ENCODE results near the gene HEMGN.
"Not testable (repeated sequence)": the region's sequence is repeated elsewhere in the genome, so short reads cannot be mapped to it uniquely, and the experiment has no call there.

HEMGN gene

DNA sequence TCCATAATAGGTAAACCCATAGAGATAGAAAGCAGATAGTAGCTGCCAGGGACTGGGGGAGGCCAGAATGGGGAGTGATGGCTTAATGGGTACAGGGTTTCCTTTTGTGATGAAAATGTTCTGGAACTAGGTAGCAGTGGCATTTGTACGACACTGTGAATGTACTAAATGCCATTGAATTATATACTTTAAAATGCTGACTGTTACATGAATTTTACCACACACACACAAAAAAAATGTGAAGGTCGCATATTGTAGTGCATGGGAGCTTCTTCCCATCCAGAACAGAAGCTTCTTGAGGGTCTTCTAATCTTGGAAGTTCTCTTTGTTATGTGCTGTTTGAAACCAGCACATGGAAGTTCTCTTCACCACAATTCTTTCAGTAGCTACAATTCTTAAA, 25.3 kb upstream of the HEMGN start:
- no peak for DNase-seq

DNA sequence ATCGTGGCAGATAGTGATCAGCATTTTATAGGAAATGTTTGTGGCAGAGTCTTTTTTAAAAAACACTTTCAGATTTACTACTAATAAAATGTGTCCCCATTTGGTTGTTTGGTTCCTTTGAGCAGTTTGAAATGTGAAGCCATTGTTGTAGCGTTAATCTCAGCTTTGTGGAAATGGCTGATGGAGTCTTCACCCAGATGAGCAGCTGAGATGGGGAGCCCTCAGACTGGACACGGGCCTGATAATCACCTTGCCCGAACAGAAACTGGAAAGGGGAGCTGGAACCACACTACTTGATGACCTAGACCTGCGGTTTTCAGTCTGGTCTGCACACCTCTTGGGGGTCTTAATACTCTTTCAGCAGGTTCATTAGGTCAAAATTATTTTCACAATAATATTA, 24.6 kb upstream of the HEMGN start:
- no peak for DNase-seq

DNA sequence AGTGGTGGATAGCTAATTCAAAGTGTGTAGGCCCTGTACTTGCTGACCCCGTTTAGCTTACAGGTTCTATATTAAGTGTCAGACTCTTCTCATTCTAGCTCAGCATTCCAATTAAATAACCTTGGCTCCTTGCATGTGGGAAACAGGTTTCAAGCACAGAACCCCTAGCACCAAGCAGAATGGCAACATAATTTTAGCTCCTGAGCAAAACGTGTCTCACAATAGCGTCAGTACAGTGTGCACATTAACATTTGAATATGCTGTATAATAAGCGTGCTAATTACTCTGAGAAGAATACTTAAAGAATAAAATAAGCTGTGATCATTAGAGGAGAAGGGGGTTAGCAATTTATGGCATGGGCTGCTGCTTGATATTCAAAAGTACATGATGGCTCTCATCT, 24.2 kb upstream of the HEMGN start:
- no peak for DNase-seq

DNA sequence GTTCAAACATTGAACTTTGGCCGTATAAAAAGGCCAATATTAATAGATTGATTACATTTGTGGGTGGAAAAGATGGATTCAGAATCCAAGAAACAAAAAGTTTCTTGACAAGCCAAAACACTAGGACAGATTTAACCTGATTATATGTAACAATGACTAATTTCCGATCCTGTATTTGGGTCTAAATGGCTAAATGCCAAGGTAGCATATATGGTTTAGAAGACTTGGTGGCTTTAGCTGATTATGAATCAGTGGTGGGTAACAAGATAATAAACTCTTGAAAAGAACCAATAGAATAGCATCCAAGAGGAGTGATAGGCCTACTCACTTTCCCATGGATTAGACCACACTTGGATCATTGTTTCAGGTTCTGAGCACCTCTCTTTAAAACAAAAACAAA, 23.4 kb upstream of the HEMGN start:
- DNase-seq = no peak

DNA sequence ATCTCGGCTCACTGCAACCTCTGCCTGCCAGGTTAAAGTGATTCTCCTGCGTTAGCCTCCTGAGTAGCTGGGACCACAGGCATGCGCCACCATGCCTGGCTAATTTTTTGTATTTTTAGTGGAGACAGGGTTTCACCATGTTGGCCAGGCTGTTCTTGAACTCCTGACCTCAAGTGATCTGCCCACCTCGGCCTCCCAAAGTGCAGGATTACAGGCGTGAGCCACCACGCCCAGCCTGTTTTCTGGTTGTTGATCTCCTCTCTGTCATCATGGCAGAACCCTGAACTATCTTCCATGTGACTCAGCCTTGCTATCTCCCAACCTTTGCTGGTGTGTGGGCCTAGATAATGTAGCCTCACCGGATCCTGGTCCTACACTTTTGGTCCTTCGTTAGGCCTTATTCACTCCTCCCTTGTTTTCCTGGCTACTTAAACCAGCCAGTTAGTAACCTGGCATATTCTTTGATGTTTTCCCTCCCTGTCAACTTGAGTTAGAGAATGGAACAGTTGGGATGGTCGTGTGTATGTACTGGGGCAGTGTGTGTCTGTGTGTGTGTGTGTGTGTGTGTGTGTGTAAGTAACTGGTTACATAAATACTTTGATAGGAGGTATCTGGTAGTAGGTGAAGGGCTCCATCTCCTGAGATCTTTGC, 22.8 kb upstream of the HEMGN start:
- not testable (repeated sequence) for DNase-seq

DNA sequence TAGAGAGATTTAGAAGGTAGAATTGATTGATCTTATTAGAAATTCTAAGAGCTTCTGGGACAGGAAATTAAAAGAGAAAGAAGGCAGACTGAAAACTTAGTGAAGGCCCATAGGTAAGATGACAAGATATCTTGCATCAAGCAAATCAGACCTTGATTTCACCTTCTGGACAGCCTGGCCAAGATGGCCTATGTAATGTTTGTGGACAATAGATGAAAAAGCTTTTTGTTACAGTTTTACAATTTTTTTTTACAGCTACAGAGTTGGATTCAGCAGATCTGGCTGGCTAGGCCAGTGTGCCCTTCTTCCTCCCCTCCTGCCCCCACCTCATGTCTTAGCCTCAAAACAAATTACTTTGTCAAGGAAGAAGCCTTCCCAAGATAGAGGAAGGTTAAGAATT, 21.6 kb upstream of the HEMGN start:
- no peak for DNase-seq

DNA sequence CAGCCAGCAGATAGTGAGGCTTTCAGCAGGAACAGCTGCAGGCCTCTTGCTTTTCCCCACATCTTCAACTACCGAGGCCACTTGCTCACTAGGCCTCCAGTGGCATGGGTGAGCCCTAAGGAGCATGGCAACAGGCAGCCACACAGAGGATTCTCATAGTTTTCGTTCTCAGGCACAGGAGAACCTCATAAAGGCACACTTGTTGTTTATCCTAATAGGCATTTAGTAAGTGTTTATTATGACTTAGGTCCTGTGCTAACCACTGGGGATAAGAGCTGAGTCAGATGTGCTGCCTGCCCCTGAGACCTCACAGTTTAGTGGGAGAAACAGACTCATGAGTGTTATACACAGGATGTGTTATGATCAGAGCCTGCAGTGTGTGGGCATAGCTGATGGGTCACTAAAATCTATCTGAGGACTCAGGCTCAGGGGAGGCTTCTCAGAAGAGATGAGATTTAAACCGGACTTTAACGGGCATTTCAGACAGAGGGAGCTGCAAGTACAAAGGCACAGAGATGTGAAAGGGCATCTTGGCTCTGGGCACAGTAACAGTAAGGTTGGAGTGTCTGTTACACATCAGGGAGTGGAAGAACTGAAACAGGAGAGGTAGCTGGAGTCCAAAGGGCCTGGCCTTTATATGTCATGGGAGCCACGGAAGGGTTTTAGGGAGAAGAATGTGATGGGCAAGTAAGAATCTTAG, 21.0 kb upstream of the HEMGN start:
- no peak for DNase-seq

DNA sequence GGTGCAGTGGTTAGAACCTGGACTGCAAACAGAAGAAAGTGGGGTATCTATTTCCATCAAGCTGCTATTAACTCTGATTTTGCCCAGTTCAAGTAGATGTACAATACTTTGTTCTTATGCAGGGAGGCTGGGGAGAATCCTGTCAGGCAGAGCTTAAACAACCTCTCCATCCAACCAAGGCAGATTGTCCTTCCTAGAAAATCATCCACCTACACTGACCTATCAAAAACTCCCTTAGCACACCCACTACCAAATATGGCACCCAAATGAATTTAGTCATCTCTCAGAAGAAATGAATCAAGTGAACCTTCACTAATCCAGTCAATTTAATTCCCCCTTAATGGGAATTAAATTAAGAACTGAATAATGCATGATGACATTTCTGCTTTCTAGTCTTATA, 18.4 kb upstream of the HEMGN start:
- DNase-seq = no peak

DNA sequence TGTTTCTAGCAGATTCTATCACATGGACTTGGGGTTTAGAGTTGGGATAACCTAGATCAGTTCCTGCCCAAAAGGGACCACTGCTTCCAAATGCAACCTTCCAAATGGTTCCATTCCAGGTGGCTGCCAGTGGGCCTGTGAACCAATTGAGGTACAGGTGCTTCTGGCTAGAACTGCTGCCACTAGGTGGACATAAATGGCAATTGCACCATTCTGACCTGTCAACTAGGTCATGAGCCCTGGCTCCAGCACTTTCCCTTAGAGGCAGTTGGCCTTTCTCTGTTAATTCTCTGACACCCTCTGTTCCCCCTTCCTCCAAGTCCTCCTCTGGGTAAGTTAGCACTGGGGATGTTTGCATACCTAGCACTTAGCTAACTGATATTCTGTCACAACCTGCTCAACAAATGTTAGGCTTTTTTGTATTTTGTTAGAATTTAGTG, 16.6 kb upstream of the HEMGN start:
- DNase-seq = no peak

DNA sequence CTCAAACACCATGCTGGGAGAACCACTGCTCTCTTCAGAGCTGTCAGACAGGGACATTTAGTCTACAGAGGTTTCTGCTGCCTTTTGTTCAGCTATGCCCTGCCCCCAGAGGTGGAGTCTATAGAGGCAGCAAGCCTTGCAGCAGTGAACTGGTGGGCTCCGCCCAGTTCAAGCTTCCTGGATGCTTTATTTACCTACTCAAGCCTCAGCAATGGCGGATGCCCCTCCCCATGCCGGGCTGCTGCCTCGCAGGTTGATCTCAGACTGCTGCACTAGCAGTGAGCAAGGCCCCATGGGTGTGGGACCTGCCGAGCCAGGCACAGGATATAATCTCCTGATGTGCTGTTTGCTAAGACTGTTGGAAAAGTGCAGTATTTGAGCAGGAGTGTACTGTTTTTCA, 12.9 kb upstream of the HEMGN start:
- not testable (repeated sequence) for DNase-seq

DNA sequence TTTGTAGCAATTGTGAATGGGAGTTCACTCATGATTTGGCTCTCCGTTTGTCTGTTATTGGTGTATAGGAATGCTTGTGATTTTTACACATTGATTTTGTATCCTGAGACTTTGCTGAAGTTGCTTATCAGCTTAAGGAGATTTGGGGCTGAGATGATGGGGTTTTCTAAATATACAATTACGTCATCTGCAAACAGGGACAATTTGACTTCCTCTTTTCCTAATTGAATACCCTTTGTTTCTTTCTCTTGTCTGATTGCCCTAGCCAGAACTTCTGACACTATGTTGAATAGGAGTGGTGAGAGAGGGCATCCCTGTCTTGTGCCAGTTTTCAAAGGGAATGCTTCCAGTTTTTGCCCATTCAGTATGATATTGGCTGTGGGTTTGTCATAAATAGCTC, 9.1 kb upstream of the HEMGN start:
- not testable (repeated sequence) for DNase-seq

DNA sequence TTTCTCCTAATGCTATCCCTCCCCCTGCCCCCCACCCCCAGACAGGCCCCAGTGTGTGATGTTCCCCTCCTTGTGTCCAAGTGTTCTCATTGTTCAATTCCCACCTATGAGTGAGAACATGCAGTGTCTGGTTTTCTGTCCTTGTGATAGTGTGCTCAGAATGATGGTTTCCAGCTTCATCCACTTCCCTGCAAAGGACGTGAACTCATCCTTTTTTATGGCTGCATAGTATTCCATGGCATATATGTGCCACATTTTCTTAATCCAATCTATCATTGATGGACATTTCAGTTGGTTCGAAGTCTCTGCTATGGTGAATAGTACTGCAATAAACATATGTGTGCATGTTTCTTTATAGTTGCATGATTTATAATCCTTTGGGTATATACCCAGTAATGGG, 7.5 kb upstream of the HEMGN start:
- not testable (repeated sequence) for DNase-seq

DNA sequence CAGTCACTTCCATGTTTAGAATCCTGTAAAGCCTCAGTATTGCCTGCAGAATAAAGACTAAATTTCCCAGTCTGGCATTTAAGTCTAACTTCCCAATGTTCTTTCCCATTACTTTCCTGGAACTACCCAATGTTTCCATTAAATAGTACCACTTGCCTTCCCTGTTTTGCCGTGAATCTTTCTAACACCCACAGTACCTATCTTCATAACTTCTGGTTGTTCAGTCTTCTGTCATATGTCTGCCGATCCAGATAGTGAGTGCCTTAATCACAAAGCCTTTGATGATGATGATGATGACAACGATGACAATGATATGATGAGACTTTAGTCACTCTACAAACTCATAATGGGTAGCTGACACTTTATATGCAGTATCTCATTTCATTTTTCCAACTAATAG, 6.6 kb upstream of the HEMGN start:
- DNase-seq = no peak

DNA sequence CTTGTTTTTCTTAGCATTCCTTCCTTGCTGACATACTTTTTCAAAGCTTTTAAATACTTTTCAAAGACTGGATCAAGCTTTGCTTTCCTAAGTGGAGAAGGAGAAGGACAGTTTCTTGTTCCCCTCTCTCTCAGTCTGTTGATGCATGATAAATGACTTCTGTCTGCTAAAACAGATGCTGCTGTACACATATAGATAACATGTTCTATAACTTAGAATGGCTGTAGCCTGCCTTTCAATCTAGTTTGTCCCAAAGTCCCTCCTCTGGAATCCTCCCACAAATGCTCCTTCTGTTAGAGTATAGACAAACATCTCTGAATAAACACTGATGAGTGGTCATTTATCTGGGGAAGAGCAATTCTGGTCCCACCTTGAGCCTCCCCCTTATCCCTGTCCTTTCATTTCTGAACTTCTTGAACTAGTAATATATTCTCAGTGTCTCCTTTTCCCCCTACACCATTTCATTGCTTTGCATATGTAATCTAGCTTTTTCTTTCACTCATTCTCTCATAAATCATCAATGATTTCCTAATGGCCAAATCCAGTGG, 5.4 kb upstream of the HEMGN start:
- DNase-seq = no peak

DNA sequence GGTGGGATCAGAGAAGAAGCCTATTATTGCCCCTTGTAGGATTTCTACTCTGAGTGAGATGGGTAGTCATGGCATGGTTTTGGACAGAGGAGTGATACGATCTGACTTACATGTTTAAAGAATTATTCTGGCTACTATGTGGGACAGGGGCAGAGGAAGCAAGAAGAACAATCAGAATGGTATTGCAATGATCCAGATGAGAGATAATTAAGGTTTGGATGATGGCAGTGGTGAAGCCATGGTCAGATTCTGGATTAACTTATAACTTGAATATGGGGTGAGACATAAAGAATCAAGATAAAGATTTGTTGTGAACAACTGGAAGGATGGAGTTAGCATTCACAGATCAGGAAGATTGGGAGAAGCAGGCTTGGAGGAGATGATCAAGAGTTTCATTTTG, 3.4 kb upstream of the HEMGN start:
- no peak for DNase-seq

DNA sequence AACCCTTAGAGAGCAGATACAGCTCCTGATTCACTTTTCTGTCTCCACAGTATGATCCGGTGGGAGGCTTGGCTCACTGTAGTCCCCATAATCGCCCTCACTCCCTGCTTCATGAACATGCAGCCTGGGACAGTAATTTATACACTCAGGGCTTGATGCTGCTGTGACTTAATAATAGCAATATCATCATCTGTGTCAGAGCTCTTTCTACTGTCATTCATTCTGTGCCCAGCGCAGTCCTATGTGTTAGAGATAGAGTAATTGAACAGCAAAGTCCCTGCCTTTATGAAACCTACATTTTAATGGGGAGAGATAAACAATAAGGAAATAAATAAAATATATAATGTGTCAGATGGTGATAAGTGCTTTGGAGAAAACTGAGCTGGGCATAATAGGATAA, 2.8 kb upstream of the HEMGN start:
- no peak for DNase-seq

DNA sequence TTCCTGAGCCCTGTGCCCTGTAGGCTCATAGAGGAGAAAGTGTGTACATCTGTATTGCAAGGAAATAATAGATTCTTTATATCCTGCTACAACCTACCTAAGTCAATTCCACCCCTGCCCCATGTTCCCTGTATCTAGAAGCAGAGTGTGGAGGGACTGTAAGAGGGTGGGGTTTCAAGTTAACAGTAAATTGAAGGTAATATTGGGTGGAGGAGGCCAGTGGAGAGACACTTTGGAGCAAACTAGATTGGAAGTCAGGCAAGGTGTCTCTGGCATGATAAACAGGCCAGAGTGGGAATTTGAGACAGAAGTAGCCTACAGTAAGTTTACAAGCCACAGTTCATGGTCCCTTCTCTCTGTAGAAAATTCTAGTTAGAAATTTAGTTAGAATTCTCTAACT, 2.3 kb upstream of the HEMGN start:
- no peak for DNase-seq

DNA sequence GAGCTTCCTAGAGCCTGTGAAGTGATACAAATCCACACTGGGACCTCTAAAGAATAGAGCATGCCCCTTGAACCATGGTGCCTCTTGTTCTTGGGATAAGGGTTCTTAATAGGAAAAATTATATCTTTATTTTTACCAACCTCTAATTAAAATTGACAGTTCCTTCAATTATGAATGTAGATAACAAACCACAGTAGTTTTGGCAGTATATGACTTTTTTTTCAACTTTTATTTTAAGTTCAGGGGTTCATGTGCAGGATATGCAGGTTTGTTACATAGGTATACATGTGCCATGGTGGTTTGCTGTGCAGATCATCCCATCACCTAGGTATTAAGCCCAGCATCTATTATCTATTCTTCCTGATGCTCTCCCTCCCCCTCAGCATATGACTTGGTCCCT, 974 bp downstream of the HEMGN start:
- no peak for DNase-seq

DNA sequence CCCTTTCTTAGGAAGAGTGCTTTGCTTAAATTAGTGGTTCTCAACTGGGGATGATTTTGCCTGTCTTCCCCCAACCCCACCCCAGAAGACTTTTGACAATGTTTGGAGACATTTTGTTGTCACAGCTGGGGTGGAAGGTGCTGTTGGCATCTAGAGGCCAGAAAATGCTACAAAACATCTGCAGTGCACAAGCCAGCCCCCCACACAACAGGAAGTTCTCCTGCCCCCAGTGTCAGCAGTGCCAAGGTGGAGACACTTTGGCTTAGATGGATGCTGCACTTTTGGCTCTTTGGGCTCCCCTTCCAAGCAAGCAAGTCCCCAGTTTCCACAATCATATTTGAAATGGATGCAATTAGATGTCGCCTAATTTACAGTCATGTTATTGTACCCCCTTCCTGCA, 2.7 kb downstream of the HEMGN start:
- no peak for DNase-seq

DNA sequence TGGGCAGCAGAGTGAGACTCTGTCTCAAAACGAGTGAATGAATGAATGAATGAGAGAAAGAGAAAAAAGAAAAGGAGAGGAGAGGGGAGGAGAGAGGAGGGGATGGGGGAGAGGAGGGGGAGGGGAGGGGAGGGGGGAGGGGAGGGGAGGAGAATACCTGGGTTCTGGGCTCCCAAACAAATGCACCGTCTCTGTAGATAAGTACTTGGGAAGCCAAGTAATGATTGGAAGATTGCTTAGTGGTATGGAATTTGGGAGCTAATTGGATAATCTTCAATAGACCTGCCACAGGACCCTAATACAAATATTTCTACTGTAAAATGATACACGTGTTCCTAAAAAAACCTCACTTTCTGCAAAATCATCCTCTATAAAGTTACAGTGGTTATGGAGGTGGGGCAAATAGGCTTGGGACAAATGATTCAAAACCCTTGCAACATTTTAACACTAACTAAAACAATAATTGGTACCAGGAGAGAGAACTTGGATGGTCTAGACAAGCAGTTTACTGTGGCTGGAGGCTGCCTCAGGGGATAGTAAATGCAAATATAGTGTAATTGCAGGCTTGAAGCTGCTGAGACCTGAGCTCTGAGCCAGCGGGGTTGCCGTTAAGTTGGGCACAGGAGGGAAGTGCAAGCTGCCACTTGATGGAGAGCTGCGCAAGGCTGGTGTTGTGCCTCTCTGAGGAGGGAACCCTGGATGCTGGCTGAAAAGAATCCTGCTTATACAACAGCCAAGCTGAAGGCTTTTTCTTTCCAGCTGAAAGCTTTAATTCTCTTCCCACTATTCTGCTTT, 3.5 kb downstream of the HEMGN start:
- DNase-seq = no peak

DNA sequence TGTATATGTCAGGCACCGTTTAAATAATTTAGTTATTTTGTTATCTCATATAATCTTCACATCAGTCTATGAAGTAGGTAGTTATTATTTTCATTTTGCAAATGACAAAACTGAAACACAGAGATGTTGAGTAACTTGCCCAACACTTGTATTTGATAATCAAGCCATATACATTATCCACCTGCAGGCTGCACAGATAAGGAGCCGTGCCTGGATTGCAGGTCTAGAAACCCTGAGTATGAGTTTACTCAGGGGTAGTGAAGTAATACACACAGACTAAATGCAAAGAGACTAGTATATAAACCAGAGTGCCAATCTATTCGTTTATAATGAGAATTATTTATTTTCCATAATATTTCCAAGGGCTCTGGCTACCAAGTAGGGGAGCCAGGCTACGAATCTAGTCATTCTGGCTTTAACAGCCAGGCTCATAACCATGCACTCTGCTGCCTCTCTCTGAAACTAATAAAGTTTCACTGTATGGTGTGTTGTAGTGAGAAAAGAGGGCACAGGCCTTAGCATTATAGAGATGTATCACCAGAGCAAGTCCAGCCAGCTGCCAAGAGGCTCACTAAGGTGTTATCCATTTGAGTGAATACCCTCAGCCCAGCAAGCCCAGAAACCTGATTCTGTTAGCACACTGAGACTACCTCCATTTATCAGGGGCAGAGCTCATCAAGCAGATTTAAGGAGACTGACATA, 4.5 kb downstream of the HEMGN start:
- DNase-seq = no peak

DNA sequence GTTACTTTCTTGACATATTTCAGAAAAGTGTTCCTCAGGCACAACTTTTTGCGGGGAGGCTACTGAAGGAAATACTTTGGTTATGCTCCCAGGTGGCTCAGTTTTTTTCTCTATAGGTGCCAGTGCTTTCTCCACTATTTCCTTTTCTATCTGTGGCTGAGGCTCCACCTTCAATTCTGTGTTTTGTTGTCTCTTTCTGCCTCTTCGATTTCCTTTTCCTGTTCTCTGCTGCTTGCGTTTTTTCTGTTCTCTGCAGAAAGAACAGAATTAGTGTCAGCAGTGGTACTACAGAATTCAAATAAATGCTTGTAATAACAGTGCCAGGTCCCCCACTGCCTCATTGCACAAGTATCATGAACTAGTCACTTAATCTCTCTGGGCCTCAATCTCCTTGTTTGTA, 7.0 kb downstream of the HEMGN start:
- DNase-seq = no peak

DNA sequence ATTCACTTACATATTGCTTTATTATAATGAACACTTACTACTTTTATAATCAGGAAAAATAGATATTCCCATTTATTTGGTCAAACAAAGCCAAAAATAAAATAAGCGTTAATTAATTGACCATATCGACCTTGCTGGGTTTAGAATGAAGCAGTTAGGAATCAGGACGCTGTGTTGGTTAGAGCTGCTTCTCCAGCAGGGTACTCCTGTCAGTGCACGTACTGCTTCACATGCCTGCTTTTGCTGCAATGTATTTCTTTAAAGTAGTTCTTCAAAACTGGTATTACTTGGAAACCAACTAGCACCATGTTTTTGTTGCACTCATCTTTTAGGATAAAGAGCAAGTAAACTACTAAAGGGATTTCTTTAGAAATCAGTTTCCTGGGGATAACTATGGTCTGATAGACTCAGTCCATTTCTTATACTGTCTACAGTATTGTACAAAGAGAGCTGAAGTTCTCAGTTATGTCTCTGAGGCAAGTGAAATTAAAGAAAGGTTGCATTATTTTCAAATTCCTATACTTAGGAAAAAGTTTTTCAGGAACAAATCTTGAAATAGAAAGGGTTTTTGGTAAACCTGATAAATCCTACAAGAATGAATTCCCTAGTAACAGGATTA, 8.9 kb downstream of the HEMGN start:
- DNase-seq = no peak
